Raji (cell line): Measurements from ENCODE around the gene ZNRF1.

Experiments
- POLR2A ChIP-seq: IDR thresholded peaks from 2 replicates; pipeline ENCODE4 v1.6.1; 2011; ENCODE audit warnings: low read depth, low read length, control low read depth; ENCODE audit not compliant: insufficient read depth

The ZNRF1 gene

DNA sequence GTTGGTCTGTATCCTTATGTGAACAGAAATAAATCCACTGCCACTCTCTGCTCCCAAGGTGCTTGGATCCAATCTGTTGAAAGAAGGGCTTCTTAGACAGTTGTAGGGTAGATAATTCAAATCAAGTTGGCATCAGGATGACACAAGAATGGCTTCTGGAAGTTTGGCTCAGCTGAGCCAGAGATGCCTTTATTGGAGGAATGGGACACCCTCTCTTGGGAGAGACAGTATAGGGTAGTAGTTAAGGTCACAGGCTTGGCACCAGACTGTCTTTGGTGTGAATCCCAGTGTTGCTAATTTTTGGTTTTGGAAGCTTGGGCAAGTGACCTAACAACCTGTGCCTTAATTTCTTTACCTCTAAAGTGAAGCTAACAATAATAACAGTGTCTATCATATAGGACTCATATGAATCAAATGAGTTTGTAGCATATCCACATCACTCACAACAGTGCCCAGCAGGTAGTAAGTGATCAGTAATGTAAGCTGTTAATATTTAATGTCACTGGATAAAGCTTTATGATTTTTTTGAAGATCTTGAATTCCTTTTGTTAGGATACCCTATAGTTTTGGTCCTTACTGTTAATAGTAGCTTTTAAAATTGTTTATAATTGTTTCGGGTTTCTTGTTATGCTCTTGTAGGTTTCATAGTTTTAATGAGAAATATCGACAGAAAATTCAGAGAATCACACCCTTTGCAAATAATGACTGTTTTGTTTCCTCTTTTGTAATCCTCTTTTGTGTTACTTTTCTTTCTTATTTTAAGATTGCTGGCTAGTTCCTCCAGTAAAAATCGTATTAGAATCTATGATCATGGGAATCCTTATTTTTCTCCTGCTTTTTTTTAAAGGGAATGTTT is 19.1 kb downstream of the ZNRF1 start:
- no peak for TF ChIP-seq POLR2A

DNA sequence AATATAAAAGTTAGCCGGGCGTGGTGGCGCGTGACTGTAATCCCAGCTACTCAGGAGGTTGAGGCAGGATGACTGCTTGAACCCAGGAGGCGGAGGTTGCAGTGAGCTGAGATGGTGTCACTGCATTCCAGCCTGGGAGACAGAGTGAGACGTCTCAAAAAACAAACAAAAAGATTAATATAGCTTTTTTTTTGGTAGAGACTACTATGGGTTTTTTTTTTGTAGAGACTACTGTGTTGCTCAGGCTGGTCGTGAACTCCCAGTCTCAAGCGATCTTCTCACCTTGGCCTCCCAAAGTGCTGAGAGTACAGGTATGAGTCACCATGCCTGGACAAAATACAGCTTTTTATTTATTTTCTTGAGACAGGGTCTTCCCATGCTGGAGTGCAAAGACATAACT is 20.2 kb downstream of the ZNRF1 start:
- TF ChIP-seq POLR2A, result no peak

DNA sequence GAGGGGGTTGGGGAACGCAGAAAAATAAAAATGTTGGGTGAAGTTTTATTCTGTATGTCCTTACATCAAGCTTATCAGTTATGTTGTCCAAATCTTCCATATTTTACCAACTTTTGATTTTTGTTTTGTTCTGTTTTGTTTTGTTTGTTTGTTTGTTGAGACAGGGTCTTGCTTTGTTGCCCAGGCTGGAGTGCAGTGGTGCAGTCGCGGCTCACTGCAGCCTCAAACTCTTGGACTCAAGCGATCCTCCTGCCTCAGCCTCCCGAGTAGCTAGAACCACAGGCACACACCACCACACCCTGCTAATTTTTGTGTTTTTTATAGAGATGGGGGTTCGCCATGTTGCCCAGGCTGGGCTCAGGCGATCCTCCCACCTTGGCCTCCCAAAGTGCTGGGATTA is 20.8 kb downstream of the ZNRF1 start:
- no peak for TF ChIP-seq POLR2A

DNA sequence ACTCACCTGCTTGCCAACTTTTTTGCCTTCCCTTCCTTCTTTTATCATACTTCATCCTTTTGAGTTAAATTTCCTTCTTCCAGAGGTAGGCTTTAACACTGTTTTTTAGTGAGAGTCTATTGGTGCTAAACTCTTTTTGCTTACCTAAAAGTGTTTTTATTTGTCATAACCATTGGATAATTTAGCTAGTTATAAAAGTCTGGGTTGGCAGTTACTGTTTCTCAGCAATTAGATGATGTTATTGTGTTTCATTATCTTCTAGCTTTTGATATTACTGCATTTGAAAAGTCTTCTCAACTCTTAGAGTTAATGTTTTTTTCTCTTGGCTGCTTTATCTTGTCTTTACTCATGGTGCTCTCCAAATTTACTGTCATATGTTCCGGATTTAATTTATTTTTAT is 22.6 kb downstream of the ZNRF1 start:
- no peak for TF ChIP-seq POLR2A

DNA sequence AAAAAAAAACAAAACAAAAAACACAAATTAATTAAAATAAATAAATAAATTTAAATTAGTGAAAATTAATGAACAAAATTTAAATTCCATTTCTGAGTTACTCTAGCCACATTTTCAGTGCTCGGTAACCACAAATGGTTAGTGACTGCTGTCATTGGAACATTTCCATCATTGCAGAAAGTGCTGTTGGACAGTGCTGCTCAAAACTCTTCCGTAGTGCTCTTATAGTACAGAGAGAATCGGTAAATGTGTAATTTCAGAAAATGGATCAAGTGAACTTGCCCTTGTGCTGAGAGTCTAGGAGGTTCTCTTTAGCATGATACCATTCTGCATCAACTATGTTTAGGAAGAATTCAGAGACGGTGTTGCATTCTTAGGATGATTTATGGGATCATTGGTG is 23.7 kb downstream of the ZNRF1 start:
- TF ChIP-seq POLR2A, result no peak

DNA sequence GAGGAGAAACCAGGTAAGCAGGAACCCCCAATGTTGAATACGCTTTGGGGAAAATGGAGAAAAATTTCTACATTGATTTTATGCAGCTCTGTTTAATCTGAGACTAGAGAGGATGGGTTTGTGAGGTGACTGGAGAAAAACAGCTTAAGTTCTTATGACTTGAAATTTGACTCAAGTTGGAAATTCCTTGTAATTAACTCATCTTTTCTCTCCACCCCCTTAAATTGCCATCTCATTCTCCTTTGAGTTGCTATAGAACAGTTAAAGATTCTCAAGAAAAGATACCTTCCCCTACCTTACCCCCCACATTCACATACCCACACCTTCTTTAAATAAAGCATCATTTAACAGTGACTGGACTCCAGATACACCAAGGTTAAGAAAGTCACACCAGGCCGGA is 24.2 kb downstream of the ZNRF1 start:
- no peak for TF ChIP-seq POLR2A

DNA sequence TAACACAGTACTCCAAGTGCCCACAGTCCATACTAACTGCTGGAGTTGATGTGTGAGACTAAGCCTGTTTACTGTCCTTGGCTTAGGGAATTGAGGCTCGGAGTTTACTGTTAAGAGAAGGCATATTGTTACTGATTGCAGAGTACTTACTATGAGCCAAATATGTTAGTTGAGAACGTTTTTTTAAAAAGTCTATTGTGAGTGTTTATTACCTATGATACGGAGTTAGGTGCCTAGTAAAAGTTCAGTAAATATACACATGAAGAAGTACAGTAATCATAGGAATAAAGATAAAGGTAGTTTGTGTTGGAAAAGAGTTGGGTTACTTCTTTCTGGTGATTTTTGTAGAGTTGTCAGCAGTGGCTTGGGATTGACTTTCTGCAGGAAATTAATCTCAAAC is 25.4 kb downstream of the ZNRF1 start:
- no peak for TF ChIP-seq POLR2A

DNA sequence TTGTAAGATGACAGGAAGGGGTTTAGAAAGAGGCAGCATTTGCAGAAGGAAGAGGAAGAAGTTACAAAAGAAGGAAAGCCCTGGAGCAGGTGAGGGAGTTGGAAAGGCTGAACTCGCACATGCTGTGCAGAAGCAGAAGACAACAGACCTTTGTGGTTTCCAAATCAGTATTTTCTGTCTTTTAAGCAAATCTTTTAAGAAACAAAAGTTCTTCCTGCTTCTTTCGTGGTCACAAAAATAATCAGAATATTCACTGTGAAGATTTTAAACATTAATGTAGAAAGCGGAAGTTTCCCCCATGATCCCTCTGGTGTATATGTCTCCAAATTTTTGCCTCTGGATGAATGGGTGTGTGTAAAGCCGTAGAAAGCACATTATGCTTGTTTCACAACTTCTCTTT is 25.8 kb downstream of the ZNRF1 start:
- TF ChIP-seq POLR2A, result no peak

DNA sequence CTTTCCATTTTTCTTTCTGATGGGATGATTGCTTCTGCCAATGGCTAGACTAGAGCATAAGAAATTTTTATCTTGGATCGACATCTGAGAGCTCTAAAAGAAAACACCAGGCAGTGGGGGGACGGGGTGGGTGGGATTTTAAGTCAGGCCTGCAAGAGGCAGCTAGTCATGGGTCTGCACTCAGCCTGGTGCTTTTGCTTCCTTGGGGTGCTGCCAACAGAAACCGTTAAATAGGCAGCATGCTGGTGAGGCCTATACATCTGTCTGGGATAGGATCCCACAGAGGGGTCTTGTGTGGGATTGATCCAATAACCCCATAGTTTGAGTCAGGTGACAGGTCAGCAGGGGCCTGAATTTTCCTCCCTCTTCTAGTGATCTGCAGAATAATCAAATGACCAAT is 26.9 kb downstream of the ZNRF1 start:
- TF ChIP-seq POLR2A, result no peak

DNA sequence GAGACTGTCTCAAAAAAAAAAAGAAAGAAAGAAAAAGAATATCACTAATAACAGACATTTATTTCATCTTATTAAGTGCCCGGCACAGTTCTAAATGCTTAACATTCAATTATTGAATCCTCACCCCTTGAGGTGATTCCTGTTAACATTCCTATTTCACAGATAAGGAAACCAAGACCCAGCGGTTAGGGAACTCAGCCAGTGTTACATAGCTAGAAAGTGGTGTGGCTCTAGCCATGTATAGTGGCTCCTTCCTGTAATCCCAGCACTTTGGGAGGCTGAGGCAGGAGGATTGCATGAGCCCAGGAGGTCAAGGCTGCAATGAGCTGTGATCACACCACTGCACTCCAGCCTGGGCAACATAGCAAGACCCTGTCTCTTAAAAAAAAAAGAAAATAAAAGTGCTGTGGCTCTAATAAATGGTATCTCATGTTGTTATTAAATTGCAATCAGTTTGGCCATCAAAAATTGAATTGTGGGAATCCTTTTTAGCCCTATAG is 28.1 kb downstream of the ZNRF1 start:
- TF ChIP-seq POLR2A, result no peak

DNA sequence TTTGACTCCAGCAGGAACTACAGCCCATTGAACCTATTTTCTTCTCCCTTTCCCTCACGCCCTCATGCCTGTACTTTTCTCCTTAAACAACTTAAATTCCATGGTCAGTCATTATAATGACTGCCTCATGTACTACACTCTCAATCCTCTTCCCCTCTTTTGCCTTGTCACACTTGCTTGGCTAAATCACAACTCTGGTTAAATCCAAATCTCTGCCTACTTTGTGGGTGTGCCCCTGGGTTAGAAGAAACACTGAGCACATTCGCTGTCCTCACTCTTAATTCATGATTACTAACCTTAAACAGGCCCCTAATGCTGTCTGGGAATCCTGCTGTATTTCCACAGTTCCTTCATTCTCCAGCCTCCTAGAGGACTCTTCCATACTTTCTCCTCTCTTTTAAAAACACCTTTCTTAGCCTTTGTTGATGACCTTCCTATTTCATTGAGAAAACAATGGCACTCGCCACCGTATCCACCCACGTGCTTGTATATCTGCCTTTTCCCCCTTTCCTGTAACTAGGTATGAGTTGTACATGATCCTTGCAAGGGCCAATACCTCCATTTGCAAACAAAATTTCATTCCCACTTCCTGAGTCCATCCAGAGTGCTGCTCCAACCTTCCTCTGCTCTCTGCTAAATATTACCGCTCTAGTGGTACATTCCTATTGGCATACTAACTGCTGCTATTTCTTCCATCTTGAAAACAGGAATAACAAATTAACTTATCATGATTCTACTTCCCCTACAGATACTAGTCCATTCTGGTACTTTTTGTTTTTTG is 28.9 kb downstream of the ZNRF1 start:
- no peak for TF ChIP-seq POLR2A

DNA sequence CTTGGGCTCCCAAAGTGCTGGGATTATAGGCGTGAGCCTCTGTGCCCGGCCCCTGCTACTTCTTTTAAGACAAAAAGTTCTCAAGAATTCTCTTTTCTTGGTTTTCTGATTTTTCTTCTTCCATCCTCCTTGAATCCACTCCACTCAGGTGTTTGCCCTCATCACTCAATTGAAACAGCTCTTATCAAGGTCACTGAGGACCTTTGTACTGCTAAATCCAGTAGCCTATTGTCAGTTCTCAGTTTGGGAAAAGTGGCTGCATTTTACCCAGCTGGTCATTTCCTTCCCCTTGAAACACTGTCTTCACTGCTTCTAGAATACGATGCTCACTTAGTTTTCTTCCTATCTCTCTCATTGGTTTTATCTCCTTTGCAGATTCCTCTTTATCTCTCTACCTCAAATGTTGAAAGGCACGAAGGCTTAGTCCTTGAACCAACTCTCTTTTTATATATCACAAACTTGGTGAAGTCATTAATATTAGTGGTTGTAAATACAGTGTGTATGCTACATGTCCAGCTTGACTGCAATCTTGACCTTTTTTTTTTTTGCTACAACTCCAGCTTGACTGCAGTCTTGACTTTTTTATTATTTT is 29.8 kb downstream of the ZNRF1 start:
- no peak for TF ChIP-seq POLR2A

DNA sequence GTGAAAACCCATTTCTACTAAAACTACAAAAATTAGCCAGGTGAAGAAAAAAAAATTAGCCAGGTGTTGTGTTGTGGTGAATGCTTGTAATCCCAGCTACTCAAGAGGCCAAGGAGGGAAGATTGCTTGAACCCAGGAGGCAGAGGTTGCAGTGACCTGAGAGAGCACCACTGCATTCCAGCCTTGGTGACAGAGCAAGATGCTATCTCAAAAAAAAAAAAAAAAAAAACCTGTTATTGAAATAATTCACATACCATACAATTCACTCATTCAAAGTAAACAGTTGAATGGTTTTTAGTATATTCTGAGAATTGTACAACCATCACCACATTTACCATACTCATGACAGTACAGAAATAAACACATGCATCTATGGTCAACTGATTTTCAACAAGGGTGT is 31.0 kb downstream of the ZNRF1 start:
- TF ChIP-seq POLR2A, result no peak

DNA sequence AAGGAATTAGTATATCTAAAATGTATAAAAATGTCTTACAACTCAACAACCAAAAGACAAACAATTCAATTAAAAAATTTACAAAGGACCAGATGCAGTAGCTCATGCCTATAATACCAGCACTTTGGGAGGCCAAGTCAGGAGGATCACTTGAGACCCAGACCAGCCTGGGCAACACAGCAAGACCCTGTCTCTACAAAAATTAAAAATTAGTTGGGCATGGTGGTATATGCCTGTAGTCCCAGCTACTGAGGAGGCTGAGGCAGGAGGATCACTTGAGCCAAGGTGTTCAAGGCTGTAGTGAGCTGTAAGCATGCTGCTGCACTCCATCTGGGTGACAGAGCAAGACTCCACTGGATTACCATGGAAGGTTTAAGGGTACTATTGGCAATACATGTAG is 33.8 kb downstream of the ZNRF1 start:
- no peak for TF ChIP-seq POLR2A

DNA sequence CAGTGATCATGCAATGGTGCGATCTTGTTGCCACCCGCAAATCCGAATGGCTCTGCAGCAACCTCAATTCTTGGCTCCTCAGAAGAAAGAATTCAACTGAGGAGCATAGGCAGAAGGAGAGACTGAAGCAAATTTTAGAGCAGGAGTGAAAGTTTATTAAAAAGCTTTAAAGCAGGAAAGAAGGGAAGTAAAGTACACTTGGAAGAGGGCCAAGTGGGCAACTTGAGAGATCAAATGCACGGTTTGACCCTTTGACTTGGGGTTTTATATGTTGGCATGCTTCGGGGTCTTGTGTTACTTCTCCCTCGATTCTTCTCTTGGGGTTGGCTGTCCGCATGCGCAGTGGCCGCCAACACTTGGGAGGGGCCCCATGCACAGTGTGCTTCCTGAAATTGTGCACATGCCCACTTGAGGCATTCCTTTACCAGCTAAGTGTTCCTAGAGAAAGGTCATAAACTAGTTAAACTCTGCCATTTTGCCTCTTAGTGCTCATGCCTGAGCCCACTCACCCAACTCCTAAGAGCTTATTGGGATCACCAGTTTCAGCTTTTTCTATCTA is 36.7 kb downstream of the ZNRF1 start:
- no peak for TF ChIP-seq POLR2A

DNA sequence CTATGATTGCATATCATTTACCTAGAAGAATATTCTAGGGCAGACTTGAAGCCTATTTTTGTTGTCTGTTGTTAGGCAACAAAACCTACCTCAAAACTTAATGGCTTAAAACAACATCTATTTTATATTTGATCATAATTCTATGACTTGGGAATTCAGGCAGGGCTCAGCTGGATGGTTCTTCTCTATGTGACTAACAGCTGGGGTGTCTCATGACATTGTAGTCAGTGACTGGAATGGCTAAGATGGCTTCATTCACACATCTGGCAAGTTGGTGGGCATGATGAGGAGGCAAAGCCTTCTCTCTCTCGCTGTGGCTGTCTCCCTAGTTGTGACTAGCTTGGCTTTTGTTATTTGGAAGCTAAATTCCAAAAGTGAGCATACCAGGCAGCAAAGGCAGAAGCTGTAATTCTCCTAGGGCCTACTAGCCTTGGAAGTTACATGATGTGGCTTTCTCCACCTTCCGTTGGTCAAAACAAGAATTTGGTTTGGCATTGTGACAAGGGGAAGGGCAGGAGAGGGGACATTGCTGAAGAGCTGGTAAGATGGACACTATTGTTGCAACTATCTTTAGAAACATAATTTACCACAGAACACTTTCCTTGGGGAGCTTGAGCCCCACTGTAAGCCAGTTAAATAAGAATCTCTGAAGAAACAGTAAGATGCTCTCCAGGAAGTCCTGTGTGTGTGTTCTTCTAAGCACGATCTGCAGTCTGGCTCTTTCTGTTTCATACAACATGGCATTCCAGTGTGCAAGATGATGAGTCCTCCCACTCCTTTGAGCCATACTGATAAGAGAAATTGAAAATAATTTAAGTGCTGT is 39.4 kb downstream of the ZNRF1 start:
- TF ChIP-seq POLR2A, result no peak
